ENCODE measurements around the gene ABCD1. TPM values are rescaled to one million over a fixed set of nuclear protein-coding genes. Genes with fewer than 3 reads are reported as not detected.

Gene ABCD1
- total RNA-seq, 2 donors from 2014 or later = 15.2 to 18.0 TPM

- H3K36me3 ChIP-seq = no peaks in the 10 kb centered on the region
- no peak for TF ChIP-seq CTCF (IDR thresholded peaks at IDR 0.05)
These were observed 46.2 kb downstream of the ABCD1 start for GRCh38 chrX:153770601-153771414.

GRCh38 chrX:153771415-153772315, 47.0 kb downstream of the ABCD1 start:
- H3K36me3 ChIP-seq = no peaks in the 10 kb centered on the region
- no peak overlapping the region for H3K27ac ChIP-seq
- no peak for TF ChIP-seq CTCF (IDR thresholded peaks at IDR 0.05)
- H3K9me3 ChIP-seq = no peaks in the 10 kb centered on the region
- H3K4me1 ChIP-seq = no peaks in the 10 kb centered on the region
- DNase-seq (ENCODE audit: low spot score) = no peak
- no peaks in the 10 kb centered on the region for H3K27me3 ChIP-seq
- H3K4me3 ChIP-seq = no peak overlapping the region

More at GRCh38 chrX:153770601-153771414, 46.2 kb downstream of the ABCD1 start:
- H3K27me3 ChIP-seq = no peaks in the 10 kb centered on the region
- no peak overlapping the region for H3K27ac ChIP-seq
- no peak for DNase-seq (ENCODE audit: low spot score)
- H3K4me1 ChIP-seq = peaks cover 0 to 3% of the 10 kb centered on the region in 2 donors
- H3K4me3 ChIP-seq = no peak overlapping the region
- no peaks in the 10 kb centered on the region for H3K9me3 ChIP-seq

- Histone ChIP-seq H3K9me3 (no peaks in the 10 kb centered on the region), H3K27ac (no peak overlapping the region), H3K36me3 (no peaks in the 10 kb centered on the region), H3K4me1 (no peaks in the 10 kb centered on the region), H3K4me3 (no peak overlapping the region), H3K27me3 (no peaks in the 10 kb centered on the region)
- no peak for DNase-seq (ENCODE audit: low spot score)
- TF ChIP-seq CTCF (IDR thresholded peaks at IDR 0.05) = no peak
These were observed 47.9 kb downstream of the ABCD1 start for GRCh38 chrX:153772316-153773217.

GRCh38 chrX:153773218-153773611, 48.6 kb downstream of the ABCD1 start:
- no peaks in the 10 kb centered on the region for H3K36me3 ChIP-seq
- H3K27ac ChIP-seq = no peak overlapping the region
- no peak for TF ChIP-seq CTCF (IDR thresholded peaks at IDR 0.05)
- H3K4me3 ChIP-seq = no peak overlapping the region
- no peaks in the 10 kb centered on the region for H3K9me3 ChIP-seq
- no peaks in the 10 kb centered on the region for H3K4me1 ChIP-seq
- no peaks in the 10 kb centered on the region for H3K27me3 ChIP-seq
- no peak for DNase-seq (ENCODE audit: low spot score)

All from right atrium auricular region (tissue), 2 donors.